GM03348 (cell line): ENCODE measurements around the gene MAPK8.

ENCODE experiments used
- DNase-seq: peaks from one replicate; pipeline ENCODE4 v3.0.0; 2012; ENCODE audit warnings: low spot score

The MAPK8 gene

DNA sequence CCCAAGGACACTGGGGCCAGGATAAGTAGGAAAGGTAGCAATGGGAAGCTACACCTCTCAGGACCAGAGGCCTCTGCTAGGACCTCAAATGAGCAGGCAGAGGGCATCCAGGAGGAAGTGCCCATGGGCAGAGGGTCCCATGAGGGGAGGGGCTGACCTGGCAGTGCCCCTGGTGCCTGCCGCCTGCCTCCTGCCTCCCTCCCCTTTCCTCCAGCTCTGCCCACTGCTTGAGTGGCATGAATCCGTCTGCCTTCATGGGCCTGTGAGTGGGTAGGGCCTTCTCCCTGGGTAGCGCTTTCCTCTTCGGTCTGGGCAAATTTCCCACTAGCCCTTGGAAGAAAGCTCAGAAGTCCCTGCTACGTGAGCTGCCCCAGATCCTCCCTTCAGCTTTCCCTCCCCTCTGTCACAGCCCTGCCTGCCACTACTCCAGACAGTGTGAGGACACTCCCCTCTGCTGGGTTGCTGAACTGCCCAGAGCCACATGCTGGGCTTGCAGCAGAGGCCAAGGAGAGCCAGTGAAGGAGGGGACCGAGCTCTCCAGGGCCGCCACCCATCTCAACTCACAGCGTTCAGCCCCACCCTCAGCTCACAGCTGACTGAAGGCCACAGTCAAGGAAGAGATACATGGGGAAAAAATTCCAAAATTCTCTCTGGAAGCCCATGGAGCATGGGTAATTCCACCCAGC, 157.0 kb downstream of the MAPK8 start:
- DNase-seq: peak; percentile 76

DNA sequence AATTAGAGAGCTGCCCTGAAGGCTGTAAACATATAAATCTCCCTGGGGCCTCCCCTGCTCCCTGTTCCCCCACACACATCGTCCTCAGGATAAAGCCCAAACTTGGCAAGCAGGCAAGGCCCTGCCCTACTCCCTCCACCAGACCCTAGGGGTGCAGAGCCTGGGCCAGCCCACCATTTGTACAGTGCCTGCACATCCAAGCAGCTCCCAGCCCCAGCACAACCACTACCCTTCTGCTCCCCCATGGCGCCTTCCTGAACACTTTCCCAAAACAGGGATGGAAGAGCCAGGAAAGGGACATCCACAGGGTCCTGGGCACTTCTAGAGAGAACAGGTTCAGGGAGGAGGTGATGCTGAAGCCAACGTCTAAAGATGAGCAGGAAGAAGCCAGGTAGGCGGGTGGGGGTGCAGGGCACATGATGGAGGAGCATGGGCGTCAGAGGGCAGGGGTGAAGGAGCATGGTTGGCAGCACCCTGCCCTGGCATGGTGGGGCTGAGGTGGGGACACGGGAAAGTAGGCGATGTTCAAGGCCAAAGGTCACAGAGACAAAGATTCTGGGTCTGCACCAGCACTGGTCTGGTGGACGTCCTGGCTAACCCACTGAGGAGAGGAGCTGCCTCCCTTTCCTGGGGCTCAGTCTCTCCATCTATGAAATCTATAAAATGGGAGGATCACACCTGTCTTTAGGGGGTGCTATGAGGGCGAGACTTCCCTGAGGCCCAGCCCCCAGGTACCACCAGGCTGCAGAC, 157.8 kb downstream of the MAPK8 start:
- DNase-seq: no peak

DNA sequence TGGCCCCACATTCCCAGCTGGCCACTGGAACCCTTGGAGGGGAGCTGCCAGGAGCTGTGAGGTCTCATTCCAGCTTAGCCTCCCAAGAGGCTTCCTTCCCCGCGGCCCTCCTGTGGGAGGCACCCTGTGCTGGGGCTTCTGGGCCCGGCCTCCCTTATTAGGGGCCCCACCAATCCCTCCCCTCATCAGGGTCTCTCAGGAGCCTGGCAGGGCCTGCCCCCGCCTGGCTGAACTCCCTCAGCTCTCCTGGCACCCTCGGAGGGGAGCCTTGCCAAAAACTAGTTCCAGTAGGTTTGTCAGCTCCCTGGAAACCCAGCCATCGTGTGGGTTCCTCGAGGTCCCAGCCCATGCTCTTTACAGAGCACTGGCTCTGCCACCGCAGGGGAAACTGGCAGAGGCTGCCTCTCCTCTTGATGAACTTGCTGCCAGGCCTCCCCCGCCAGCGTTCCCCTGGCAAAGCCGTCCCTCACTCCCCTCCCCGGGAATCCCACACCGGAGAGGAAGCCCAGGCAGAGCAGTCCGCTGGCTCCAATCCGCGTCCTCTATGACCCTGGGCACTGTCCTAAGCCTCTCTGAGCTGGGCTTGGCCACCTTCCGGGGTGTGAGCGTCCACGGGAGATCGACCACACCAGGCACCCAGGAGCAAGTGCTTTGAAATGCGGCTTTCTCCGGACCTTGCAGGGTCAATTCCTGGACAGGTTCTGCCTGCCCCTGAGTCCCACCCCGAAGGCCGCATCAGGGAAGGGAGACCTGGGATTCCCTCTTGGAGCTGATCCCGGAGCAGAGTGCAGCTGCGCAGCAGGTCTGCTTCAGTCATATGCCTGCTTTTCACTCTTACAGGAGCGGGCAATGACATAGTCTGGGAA, 158.6 kb downstream of the MAPK8 start:
- DNase-seq: no peak

DNA sequence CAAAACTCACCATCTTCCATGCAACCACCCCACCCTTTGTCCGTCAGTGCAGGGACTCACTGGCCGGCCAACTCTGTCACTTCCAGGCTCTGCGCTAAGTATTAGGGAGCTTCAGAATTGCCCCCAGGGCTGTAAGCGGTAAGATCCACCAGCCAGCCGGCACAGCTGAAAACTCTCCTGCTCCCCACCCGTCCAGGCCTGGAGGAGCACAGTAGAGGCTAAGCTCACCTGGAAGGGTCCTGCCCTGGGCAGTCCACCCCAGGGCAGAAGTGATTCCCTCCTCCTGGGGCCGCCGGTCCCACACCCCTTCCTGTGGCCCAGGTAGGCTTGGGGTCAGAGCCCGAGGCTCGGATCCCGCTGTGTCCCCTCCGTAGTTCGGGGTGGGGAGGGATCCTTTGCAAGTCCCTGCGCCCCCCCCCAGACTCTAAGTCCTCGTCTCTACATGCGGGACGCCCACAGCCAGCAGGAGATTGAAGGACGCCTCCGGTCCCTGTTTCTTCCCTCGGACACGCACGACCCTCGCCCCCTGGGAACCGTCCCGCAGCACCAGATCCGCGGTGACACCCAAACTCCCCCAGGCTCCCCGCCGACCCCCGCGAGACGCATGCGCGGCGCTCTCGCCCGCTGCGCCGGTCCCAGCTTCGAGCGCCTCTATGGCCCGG, 159.5 kb downstream of the MAPK8 start:
- DNase-seq: no peak

DNA sequence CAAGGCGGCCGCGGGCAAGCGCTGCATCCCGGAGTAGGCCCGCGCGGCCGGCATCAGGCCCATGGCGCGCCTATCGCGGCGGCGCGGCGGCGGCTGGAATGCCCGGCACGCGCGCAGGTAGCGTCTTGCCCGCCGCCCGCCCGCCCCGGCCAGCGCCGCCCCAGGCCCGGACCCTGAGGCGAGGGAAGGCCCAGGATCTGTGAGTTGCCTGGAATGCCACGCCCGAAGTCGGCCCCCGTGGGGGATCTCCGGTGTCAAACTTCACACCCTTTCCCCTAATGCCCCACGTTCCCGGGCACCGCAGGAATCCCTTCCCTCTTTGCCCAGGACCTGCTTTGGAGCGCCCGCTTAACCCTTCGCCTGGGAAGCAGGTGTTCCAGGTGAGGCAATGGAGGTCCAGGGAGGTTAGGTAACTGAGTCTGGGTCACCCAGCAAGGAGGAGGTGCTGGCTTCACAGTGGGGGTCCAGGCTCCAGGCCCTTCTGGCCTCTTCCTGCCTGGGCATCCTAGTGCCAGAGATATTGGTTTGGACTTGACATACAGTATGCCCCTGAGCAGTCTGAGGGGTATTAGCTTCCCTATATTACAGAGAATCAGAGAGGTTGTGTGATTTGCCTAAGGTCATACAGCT, 160.2 kb downstream of the MAPK8 start:
- DNase-seq: no peak

DNA sequence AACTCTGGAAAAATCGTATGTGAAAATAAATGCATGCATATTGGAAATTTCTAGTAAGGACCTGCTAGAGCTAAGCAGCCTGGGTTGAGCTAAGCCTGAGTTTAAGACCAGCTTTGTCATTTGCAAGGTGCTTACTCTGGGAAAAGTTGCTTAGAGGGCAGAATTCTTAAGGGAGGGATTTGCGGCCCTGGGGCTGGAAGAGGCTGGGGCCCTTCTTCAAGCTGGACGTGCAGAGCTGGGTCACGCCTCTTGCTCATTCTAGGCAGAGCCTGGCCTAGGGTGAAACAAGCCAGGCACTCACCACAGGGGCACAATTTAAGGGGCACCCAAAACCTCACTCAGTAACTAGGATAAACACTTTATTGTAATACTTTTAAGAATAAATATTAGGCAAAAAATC, 161.2 kb downstream of the MAPK8 start:
- DNase-seq: no peak

DNA sequence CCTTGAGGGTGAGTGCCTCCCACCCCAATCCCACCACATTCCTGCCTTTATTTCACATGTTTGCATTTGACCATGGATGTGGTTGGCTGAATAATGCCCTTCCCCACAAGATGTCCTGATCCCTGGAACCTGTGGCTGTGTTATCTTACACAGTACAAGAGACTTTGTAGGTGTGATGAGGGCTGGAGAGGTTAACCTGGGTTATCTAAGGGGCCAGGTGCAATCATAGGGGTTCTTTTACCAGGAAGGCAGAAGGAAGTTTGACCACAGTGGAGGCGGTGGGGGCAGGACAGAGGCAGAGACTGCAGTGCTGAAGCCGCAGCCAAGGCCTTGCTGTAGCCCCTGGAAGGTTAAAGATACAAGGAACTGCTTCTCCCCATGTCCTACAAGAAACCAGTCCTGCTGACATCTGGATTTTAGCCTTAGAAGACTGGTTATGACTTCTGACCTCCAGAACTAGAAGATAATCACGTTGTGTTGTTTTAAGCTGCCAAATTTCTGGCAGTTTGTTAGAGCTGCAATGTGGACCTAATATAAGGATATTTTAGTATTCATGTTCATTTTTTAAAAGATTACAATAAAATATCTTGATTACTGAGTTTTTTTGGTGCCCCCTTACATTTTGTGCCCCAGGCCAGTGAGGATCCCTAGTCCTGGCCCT, 161.8 kb downstream of the MAPK8 start:
- no peak for DNase-seq

DNA sequence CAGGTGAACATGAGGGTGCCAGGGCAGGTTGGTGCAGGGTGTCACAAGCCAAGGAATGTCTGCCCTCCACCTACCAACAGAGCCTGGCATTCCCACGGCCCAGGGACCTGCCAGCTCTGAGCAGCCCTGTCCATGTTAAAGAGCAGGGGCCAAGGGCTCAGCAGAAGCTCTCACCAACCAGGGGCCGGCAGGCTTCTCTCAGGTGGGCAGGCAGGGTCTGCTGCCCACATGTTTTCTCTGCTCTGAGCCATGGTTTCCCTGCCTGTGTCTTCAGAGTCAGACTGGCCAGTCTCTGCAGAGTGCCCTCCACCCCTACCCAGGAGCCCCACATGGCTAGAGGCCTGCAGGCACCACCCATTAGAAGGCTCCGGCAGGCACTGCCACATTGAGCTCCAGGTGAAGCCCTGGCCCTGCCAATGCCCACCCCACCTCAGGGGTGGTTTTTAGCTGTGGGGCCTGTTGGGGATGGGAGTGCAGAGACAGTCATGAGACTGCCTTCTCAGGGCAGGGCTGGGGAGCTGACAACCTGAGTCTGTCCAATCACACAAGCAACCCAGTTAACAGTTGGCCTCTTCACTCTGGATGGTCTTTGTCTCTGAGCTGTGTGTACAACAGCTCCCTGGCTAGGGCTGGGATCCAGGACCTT, 162.5 kb downstream of the MAPK8 start:
- DNase-seq: no peak

DNA sequence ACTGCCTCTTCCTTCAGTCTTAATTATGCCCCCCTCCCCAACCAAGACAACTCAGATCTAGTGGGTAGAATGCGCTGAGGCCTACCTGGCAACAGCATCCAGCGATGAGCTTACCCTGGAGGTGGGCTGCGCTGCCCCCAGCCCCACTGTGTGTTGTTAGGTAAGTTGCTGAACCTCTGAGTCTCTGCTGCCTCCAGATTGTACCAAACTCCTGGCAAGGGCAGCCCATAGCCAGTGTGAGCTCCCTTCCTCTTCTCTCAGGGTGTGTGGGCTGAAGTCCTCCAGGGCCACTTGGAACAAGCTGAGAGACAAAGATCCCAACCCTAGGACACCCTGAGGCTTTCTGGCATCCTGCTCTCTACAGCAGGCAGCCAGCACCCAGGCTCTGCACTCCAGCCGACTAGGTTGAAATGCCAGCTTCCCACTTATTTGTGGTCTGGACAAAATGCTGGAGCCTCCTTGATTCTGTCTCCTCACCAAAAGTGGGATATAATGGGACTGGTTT, 163.1 kb downstream of the MAPK8 start:
- DNase-seq: no peak

DNA sequence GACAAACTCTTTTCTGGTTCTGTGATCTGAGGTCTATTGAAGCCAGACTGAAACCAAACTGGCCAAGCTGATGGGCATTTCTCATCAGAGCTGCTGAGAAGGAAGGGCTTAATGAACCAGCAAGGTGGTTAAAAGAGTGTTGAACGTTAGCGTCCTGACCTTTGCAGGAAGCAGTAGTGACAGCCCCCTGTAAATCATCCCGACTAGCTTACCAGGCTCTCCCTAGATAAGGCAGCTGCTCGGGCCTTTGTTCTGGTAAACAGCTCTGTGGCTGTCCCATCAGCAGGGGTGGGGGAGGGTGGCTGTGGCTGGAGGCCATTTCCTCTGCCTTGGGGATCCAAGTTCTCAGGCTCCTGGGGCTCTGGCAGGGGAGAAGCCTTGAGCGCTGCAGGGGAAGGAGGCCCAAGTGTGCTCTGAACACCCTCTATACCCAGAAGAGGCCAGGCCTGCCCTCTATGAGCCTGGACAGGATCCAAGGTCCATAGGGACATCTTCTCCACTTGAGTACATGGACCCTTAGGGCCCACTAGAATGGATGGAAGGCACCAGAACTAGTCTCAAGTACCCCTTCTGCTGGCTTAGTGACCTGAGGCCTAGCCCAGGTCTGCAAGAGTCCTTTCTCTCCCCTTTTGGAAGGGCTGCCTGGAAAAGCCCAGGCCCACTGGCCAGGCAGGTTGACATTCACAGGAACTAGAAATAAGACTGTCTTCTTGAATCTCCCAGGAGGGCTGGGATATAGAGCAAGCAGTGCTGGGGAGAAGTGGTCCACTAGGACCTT, 163.8 kb downstream of the MAPK8 start:
- no peak for DNase-seq

DNA sequence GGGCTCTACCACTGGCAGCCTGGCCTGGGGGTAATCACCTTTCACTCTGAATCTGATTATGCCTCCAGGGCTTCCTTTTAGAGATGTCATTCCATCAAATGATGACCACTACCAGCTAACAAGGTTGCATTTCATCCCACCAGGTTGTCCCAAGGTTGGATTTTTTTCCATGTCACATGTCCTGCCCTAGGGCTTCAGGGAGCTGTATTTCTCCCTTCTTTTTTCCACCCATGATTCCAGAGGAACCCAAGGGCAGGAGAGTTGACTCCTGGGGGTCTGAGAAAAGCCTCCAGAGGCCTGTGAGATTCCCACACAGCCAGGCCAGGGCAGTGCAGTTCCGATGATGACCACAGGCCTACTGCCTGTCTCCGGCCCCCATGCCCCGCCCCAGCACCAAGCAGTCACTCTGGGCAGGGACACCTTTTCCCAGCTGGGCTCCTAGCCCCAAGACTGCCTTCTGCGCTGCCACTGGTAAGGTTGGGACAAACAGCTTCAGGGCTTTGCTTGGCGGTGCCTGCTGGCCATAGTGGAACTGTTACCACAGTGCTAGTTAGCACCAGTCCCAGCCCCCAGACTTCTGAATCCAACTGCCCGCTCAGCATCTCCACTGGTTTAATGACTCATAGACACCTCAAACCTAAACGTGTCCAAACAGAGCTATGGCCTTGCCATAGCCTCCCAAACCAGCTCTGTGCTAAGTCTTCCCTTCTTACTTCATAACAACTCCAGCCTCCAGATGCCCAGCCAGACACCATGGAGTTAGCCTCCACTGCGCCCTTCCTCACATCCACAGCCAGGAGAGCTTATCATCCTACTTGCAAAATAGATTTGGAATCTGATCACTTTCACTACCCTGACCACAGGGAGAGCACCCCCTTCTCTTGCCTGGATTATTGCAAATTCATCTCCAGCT, 164.7 kb downstream of the MAPK8 start:
- no peak for DNase-seq

DNA sequence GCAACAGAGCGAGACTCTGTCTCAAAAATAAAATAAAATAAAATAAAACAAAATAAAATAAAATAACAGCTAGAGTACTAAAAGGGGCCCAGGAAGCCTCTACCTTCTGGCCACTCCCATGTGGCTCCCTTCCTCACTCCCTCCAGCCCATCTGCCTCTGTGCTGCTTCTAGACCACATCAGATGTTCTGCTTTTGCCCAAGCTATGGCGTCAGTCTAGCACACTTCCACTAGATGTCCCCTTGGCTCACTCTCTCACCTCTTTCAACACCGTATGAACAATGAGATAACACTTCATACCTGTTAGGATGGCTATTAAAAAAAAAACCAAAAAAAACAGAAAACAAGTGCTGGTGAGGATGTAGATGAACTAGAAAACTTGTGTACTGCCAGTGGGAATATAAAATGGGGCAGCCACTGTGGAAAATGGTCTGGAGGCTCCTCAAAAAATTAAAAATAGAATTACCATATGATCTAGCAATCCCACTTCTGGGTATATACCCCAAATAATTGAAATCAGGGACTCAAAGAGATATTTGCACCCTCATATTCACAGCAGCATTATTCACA, 166.1 kb downstream of the MAPK8 start:
- DNase-seq: no peak

DNA sequence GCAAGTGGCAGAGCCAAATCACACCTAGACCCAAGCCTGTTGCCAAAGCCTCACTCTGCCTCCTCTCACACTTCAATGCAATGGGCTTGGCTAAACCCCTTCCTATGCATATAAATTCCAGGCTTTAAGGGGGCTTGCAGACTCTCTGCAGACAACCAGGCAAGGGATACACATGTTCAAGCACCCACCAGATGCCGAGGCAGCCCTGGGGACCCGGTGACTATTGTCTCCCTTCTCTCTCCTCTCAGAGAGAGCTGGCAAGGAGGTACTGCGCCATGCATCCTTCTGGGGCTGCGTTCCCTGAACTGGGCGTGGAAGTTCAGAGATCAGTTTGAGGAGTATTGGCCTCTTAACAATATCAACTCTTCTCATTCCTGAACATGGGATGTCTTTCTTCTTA, 167.2 kb downstream of the MAPK8 start:
- no peak for DNase-seq

DNA sequence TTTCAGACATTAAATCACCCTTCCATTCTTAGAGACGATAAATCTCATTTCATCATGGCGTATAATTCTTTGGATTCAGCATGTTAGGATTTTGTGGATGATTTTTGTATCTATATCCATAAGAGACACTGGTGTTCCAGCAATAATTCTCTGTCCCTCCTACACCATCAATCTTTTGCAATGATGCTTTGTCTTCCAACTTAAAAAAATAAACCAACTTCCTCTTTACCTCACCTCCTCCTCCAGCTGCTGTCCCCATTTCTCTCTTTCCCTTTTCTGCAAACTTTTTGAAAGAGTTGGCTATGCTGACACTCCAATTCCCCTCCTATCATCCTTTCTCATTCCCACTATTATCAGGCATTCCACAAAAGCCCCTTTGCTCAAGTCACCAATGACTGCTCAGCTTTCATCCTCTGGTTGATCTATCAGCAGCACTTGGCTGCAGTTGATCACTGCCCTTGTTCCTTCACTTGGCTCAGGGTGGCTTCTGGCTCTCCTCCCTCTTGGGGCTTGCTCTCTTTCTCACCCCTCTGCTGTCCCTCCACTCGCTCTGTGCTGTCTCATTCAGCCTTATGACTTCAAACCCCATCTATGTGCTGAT, 168.4 kb downstream of the MAPK8 start:
- DNase-seq: no peak

DNA sequence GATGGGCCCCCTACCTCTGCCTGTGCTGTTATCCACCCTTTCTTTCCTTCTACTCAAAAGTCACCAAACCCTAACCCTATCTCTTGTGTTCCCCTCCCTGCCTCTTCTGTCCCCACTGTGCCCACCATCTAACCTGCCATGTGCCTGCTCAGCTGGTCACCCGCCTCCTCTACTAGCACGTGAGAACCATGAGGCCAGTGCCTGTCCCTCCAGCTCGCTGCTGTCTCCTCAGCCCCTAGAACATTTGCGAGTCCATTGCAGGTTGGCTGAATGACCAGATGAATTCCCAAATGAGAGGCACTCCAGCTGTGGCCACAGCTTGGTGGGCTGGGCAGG, 169.4 kb downstream of the MAPK8 start:
- DNase-seq: no peak

DNA sequence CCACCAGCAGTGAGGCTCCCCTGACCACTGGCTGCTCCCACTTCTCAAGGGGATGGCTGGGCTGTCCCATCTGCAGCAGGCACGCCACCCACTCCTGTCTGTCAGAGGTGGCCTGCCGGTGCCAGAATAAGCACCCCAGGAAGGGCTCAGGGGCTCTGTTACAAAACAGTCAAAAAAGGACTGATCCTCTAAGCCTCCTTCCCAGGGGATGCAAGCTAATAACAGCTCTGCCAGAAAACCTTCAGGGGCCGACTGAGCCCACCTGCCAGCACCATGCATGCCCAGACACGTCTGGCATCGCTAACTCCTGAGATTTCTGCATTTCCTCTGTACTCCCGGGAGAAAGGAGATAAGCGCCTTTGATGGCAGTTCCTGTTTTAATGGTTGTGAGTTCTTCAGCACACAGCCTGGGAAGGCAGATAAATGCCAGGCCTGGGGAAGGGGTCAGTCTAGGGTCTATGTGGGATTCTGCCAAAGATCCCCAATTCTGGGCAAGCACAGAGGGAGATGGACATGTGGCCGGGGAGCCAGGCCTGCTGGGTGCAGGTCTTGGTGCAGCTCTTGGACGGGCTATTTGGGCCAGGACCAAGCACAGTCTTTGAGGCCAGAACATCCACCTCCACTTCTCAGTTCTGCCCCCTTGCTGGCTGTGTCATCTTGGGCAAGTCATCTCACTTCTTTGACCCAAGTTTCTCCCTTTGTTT, 170.0 kb downstream of the MAPK8 start:
- no peak for DNase-seq

DNA sequence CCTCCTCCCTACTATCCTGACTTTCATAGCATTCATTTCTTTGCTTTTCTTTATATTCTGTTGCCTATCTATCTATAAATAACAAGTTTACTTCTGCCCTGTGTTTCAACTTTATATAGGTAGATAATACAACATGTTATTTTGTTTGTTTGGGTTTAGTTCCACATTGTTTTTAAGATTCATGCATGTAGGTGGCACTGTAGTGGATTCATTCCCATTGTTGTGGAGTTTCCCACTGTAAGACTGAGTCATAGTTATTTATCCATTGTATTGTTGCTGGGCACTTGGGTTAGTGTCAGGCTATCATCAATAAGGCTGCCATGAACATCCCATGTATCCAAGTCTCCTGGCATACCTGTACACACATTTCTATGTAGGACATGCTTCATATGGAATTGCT, 170.7 kb downstream of the MAPK8 start:
- DNase-seq: no peak
